ENCODE data around the gene LYSMD4.
"Not testable (repeated sequence)": the region's sequence is repeated elsewhere in the genome, so short reads cannot be mapped to it uniquely, and the experiment has no call there.

The LYSMD4 gene

GRCh38 chr15:99733268-99734039 is at the start of gene LYSMD4:
Gene LYSMD4, minus strand, starts transcription at chr15:99733437. Its CDS starts 1,438 bp downstream, at chr15:99731999.
- TF ChIP-seq CTCF (IDR thresholded peaks at IDR 0.05; ENCODE audit: low read depth, low read length), result no peak
- peak within 1 kb of the TSS; percentile 81 for H3K4me3 ChIP-seq (ENCODE audit: low read depth, low read length)

- H3K4me3 ChIP-seq (ENCODE audit: low read depth, low read length), result not testable (repeated sequence)
These were observed 48.8 kb upstream of the LYSMD4 start for GRCh38 chr15:99782029-99782428.

- TF ChIP-seq CTCF (IDR thresholded peaks at IDR 0.05; ENCODE audit: low read depth, low read length), result no peak
- H3K4me3 ChIP-seq (ENCODE audit: low read depth, low read length), result no peak overlapping the region
These were observed 43.9 kb upstream of the LYSMD4 start for GRCh38 chr15:99777144-99777543.

- no peak for TF ChIP-seq CTCF (IDR thresholded peaks at IDR 0.05; ENCODE audit: low read depth, low read length)
- H3K4me3 ChIP-seq (ENCODE audit: low read depth, low read length), result no peak overlapping the region
These were observed 31.3 kb upstream of the LYSMD4 start for GRCh38 chr15:99764522-99764921.

GRCh38 chr15:99763827-99764226 is 30.6 kb upstream of the LYSMD4 start:
- H3K4me3 ChIP-seq (ENCODE audit: low read depth, low read length), result no peak overlapping the region
- TF ChIP-seq CTCF (IDR thresholded peaks at IDR 0.05; ENCODE audit: low read depth, low read length), result no peak

GRCh38 chr15:99762288-99762687 is 29.1 kb upstream of the LYSMD4 start:
- no peak overlapping the region for H3K4me3 ChIP-seq (ENCODE audit: low read depth, low read length)
- no peak for TF ChIP-seq CTCF (IDR thresholded peaks at IDR 0.05; ENCODE audit: low read depth, low read length)

GRCh38 chr15:99755692-99756409 is 22.6 kb upstream of the LYSMD4 start:
- peak; percentile 71 for TF ChIP-seq CTCF (IDR thresholded peaks at IDR 0.05; ENCODE audit: low read depth, low read length)
- H3K4me3 ChIP-seq (ENCODE audit: low read depth, low read length), result no peak overlapping the region

Data from WI38 (cell line).